HG03354 (cell line): ENCODE results near the gene TCP11L1.
"Not testable (repeated sequence)": the region's sequence is repeated elsewhere in the genome, so short reads cannot be mapped to it uniquely, and the experiment has no call there.

Experiments
- ATAC-seq: cut with Tn5 transposase; IDR thresholded peaks from one replicate; pipeline ENCODE4 v1.9.1; 2021; ENCODE audit warnings: mild to moderate bottlenecking; ENCODE audit not compliant: unreplicated experiment, poor library complexity, severe bottlenecking

TCP11L1 gene

GRCh38 chr11:33027846-33028536, 11.4 kb upstream of the TCP11L1 start:
- ATAC-seq, result no peak

GRCh38 chr11:33028537-33028914, 10.8 kb upstream of the TCP11L1 start:
- no peak for ATAC-seq

GRCh38 chr11:33029218-33029617, 10.2 kb upstream of the TCP11L1 start:
- ATAC-seq, result not testable (repeated sequence)

GRCh38 chr11:33033493-33033892, 5.9 kb upstream of the TCP11L1 start:
- ATAC-seq, result no peak

GRCh38 chr11:33035011-33035410, 4.4 kb upstream of the TCP11L1 start:
- no peak for ATAC-seq

- peak; percentile 41 for ATAC-seq
Measured at GRCh38 chr11:33040033-33040861, 875 bp downstream of the TCP11L1 start.

GRCh38 chr11:33040862-33041453, 1.6 kb downstream of the TCP11L1 start:
- peak; percentile 24 for ATAC-seq

- no peak for ATAC-seq
Measured at GRCh38 chr11:33043221-33043830, 4.0 kb downstream of the TCP11L1 start.

GRCh38 chr11:33044285-33044756, 4.9 kb downstream of the TCP11L1 start:
- no peak for ATAC-seq

GRCh38 chr11:33045551-33046255, 6.3 kb downstream of the TCP11L1 start:
- no peak for ATAC-seq

- ATAC-seq, result not testable (repeated sequence)
Measured at GRCh38 chr11:33048701-33049100, 9.3 kb downstream of the TCP11L1 start.

GRCh38 chr11:33049565-33050408, 10.4 kb downstream of the TCP11L1 start:
- ATAC-seq, result not testable (repeated sequence)

- ATAC-seq, result no peak
Measured at GRCh38 chr11:33052231-33052630, 12.9 kb downstream of the TCP11L1 start.

- ATAC-seq, result no peak
Measured at GRCh38 chr11:33055375-33055774, 16.0 kb downstream of the TCP11L1 start.

- ATAC-seq, result no peak
Measured at GRCh38 chr11:33057284-33057683, 17.9 kb downstream of the TCP11L1 start.

GRCh38 chr11:33059331-33060007, 20.1 kb downstream of the TCP11L1 start:
- no peak for ATAC-seq

GRCh38 chr11:33060271-33060670, 20.9 kb downstream of the TCP11L1 start:
- ATAC-seq, result no peak

- no peak for ATAC-seq
Measured at GRCh38 chr11:33062137-33062536, 22.8 kb downstream of the TCP11L1 start.
